ENCODE measurements around the gene MOK.
A peak's percentile ranks its signal among the peaks of the same experiment; 100 is the strongest.

The MOK gene

DNA sequence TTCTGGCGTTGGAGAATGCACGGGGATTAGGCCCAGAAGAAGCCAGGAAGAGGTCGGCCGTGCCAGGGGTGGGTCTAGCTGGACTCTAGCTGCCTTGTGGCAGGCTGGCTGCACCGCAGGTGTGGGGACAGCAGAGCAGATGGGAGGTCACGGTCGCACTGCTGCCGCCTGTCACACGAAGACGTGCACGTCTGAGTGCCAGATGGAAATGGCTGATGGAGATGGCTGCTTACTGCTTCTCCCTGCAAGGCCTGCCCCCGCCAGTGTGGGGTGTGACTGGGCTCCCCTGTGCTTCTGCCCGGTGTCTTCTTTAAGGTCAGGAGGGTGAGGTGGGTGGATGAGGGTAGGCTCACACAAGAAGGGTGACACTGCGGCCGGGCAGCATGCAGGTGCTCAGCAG, 79.0 kb downstream of the MOK start:
- Histone ChIP-seq H3K36me3 (peaks cover 21% of the 10 kb centered on the region), H3K4me3 (ENCODE audit: low read depth, low read length) (no peak overlapping the region), H3K27me3 (ENCODE audit: insufficient read depth, low read depth, severe bottlenecking) (no peaks in the 10 kb centered on the region), H3K9me3 (ENCODE audit: severe bottlenecking) (no peaks in the 10 kb centered on the region), H3K27ac (peak overlapping the region; percentile 42)
- TF ChIP-seq CTCF (IDR thresholded peaks at IDR 0.05; ENCODE audit: low read depth, low read length): peak; percentile 45
- DNase-seq: peak; percentile 82

DNA sequence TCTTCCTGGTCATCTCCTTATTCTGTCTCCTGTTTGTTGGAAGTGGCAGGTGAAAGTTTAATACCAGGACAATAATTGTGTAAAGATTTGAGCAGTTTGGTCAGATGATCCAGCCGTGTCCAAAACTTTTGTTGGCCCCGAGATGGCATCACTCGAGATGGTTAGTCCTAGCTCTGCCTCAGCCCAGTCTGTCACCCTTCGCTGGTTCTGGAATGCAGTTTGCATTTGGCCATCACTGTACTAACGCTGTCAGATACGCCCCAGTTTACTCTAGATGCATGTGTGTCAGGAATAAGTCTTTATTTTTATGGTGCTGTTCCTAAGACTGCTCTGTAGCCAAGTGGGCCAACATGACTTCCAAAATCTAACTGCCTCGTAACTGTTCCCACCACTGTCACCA, 79.6 kb downstream of the MOK start:
- TF ChIP-seq CTCF (IDR thresholded peaks at IDR 0.05; ENCODE audit: low read depth, low read length): no peak
- Histone ChIP-seq H3K27me3 (ENCODE audit: insufficient read depth, low read depth, severe bottlenecking) (no peaks in the 10 kb centered on the region), H3K9me3 (ENCODE audit: severe bottlenecking) (no peaks in the 10 kb centered on the region), H3K36me3 (peaks cover 18% of the 10 kb centered on the region), H3K4me3 (ENCODE audit: low read depth, low read length) (no peak overlapping the region), H3K27ac (peak overlapping the region; percentile 42)
- DNase-seq: no peak

DNA sequence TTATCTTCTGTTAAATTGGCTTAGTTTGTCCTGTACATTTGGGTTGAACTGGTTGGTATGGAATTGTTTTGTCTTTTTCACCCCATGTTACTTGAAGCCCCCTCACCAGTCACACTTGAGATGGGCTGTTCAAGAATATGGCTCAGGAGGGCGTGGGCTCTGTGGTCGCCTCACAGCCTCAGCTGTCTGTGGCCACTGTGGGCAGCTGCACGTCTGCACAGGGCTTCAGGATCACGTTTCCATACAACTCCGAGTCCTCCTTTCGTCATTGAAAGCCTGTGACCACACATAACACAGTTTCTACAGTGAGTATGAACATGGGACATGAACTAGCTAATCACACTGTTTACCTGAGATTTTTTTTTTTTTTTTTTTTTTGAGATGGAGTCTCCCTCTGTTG, 81.3 kb downstream of the MOK start:
- Histone ChIP-seq H3K4me3 (ENCODE audit: low read depth, low read length) (no peak overlapping the region), H3K27me3 (ENCODE audit: insufficient read depth, low read depth, severe bottlenecking) (no peaks in the 10 kb centered on the region), H3K9me3 (ENCODE audit: severe bottlenecking) (no peaks in the 10 kb centered on the region), H3K36me3 (peaks cover 11% of the 10 kb centered on the region), H3K27ac (no peak overlapping the region)
- TF ChIP-seq CTCF (IDR thresholded peaks at IDR 0.05; ENCODE audit: low read depth, low read length): no peak
- DNase-seq: no peak

DNA sequence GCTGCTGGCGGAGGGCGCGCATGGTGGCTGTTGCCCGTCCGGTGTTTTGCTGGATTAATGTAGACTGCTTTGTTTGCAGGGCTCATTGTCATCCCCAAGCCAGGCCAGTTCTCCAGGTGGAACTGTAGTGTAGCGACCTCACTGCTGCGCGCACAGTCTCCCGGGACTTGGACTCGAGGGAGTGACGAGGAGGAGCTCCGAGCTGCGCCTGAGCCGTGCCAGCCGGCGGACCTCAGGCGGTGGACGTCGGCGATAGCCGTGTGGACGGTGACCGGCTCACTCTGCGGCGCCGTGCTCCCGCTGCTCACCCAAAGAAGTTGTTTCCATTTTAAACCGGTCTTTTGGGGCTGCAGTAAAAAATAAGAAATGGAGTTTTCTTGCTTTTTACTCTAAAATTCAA, 82.2 kb downstream of the MOK start:
- Histone ChIP-seq H3K4me3 (ENCODE audit: low read depth, low read length) (no peak overlapping the region), H3K36me3 (peaks cover 8% of the 10 kb centered on the region), H3K9me3 (ENCODE audit: severe bottlenecking) (no peaks in the 10 kb centered on the region), H3K27me3 (ENCODE audit: insufficient read depth, low read depth, severe bottlenecking) (no peaks in the 10 kb centered on the region), H3K27ac (no peak overlapping the region)
- no peak for TF ChIP-seq CTCF (IDR thresholded peaks at IDR 0.05; ENCODE audit: low read depth, low read length)
- DNase-seq: no peak

DNA sequence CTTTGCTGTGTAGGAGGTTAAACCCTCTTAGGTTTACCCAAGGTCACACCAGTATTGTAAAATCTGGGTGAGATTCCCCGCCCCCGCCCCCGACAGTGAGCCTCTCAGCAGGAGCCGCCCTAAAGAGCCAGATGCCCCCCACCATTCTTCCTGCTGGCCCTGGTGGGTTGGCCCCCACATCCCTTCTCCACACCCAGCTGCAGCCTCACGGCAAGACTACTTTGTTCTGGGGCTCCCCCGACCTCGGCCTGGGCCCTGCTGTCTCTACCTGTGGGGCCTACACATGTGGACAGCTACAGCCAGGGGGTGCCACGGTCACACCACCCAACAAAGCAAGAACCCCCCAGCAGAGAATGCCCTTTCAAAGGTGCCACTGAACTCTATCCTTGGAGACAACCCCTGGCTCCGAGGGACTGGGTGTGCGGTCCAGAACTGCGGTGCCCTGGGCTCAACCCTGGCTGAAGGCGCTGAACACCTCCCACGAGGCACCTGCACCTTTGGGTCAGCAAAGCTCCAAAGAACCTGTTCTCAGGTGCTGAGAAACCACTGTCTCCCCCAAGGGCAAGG, 82.9 kb downstream of the MOK start:
- no peak overlapping the region for H3K27ac ChIP-seq
- no peak overlapping the region for H3K4me3 ChIP-seq (ENCODE audit: low read depth, low read length)
- no peaks in the 10 kb centered on the region for H3K27me3 ChIP-seq (ENCODE audit: insufficient read depth, low read depth, severe bottlenecking)
- DNase-seq: no peak
- H3K36me3 ChIP-seq: peaks cover 8% of the 10 kb centered on the region
- H3K9me3 ChIP-seq (ENCODE audit: severe bottlenecking): no peaks in the 10 kb centered on the region
- no peak for TF ChIP-seq CTCF (IDR thresholded peaks at IDR 0.05; ENCODE audit: low read depth, low read length)

DNA sequence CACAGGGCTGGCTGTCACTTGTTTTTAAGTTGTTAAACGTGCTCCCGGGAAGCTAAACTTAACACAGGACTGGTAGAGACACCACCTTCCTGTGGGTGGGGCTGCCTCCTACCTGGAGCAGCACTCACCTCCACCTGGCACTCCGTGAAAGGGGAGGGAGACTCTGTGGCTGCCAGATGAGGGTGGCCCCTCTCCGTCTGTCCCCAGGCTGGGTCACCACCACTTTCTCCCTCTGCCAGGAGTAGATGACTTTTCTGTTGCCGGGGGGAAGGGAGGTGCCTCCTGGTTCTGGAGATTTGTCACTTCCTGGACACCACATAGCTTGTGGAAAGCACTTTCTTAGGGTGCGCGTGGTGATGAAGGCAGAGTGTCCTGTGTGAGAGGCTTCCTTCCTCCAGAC, 83.9 kb downstream of the MOK start:
- no peaks in the 10 kb centered on the region for H3K27me3 ChIP-seq (ENCODE audit: insufficient read depth, low read depth, severe bottlenecking)
- H3K27ac ChIP-seq: no peak overlapping the region
- no peak for TF ChIP-seq CTCF (IDR thresholded peaks at IDR 0.05; ENCODE audit: low read depth, low read length)
- no peak overlapping the region for H3K4me3 ChIP-seq (ENCODE audit: low read depth, low read length)
- no peak for DNase-seq
- H3K36me3 ChIP-seq: peaks cover 8% of the 10 kb centered on the region
- no peaks in the 10 kb centered on the region for H3K9me3 ChIP-seq (ENCODE audit: severe bottlenecking)
